Fibroblast of upper back skin (primary cell): ENCODE data around the gene KRT76.
"Not testable (repeated sequence)": the region's sequence is repeated elsewhere in the genome, so short reads cannot be mapped to it uniquely, and the experiment has no call there.

Experiments
- DNase-seq: peaks from one replicate; pipeline ENCODE4 v3.0.0-alpha.2; 2013

The KRT76 gene

DNA sequence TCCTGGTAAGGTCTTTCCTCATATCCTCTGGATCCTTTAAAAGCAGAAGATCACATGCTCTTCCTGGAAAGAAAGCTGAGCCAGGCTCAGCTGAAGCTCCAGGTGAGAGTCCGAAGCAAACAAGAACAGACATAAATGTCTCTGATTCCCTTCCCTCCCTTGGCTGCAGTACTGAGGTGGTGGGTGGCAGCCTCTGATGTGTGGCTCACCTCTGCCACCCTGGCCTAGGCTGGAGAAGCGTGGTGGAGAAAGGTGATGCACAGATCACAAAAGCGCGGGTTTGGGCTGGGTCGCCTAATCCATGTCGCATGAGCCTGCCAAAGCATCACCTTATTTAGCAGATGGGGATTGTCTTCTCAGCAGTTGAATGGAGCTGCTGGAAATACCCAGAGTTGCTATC lies 2.8 kb upstream of the KRT76 start:
- DNase-seq, result no peak

DNA sequence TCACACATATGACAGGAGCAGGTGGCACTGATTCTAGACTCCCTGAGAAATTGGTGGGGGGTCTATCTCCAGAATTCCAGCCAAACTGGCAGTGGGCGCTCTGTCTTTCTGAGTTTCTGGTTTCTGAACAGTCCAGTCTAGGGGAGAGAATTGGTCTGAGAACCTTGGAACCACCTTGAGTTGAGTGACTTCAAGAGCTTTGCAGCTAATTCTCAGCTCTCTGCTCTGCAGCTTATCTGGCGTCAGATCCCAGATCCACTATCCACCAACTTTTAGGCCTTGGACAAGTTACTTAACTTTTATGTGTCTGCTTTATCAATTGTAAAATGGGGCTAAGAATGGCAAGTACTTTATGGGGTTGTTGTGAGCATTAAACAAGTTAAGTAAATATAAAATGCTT lies 1.7 kb upstream of the KRT76 start:
- no peak for DNase-seq

DNA sequence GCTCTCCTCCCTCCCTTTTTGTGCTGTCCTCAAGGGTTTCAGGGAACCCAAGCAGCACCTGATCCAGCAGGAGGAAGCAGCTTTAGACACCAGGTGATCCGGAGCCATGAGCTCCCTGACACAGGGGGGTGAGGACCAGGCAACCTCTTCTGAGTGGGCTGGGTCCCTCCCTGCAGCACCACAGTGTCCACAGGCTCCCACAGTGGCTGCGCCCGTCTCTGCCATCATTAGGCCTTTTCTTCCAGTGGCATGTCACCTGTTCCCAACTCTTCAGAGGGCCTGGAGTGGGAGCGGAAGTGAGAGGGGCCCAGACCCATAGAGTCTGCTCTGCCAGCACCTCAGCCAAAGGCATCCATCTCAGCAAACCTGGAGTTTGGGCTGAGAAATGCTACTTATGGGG lies 421 bp upstream of the KRT76 start:
- no peak for DNase-seq

DNA sequence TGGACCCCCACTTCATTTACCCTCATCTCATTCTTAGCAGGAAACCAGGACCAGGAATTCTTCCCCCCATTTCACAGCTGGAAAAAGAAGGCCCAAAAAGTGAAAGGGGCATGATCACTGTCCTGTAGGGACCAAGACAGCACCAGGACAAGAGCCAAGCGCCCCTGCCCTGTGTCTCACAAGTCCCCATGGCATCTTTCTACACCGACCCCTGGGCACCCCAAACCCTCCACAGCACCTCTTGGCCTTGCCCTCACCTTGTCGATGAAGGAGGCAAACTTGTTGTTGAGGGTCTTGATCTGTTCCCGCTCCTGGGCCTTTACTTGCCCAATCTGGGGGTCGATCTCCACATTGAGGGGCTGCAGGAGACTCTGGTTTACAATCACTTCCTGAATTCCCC lies 710 bp downstream of the KRT76 start:
- no peak for DNase-seq

DNA sequence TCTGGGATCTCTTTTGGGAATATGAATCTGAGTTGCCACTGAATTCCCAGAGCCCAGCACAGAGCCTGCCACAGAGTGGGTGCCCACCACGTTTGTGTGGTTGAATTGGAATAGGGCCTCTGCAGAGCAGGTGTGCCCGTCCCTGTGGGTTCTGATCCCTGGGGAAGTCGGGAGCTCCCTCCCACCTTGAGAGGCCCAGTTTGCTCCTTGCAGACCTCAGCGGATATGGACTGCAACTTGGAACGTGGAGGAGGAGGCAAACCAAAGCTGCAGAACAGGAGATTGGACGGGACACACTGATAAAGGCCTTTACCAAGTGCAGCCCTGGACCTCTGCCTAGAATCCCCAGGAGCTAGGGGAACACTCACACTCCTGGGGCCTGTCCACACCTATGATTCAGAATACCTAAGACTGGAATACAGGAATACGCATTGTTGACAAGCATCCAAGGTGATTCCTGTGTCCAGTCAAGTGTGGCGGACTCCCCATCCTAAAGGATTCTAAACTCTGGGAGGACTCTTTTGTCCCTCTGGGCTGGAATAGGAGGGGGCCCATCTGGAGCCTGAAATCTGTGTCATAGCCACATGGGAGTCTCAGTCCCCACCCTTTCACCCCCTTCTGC lies 2.4 kb downstream of the KRT76 start:
- DNase-seq, result no peak

DNA sequence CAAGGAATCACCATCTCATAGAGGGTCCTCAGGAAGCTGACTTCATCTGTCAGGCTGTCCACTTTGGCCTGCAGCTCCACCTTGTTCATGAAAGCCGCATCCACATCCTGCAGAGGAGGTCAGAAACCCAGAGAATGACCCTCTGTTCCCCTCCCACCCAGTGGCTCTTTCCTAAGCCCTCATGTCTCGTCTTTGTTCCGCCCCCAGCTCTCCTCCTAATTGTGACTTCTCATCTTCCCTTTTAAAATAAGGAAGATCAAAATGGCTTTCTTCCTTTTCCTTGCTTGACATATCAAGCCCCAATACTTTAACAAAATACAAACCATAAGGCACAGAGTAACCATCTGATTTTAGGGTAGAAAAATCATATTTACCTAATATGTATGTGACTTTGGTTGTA lies 4.4 kb downstream of the KRT76 start:
- DNase-seq, result no peak

DNA sequence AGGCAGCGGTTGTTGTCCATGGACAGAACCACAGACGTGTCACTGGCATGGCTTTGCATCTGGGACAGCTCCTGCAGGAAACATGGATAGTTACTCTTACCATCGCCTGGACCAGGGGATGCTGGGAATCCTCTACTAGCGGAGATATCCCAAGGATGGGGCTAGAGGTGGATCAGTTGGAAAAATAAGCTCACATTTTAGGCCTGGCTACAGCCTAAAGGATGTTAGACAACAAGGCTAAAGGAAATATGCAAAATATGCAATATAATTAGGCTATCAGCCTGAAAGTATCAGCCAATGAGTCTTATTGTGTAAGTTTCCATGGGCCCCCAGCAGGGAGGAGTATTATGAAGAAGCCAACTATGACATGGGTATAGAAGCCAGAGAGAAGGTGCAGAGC lies 5.0 kb downstream of the KRT76 start:
- DNase-seq, result no peak

DNA sequence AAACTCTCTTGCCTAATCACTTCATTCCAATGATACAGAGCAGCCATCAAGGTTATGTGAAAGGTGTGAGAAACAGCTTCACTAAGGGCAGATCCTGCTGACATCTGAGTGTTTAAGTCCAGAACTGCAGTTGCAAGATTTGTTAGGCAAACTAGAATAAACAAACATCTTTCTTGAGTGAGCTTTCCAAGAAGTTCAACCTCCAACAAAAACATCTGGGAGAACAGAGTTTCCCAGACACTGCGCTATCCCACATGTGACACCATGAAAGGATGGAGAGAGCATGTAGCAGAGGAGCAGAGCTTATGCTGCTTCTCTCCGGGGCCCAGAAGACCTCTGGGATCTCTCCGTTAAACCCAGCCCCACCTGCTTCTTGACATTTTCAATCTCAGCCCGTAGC lies 5.6 kb downstream of the KRT76 start:
- no peak for DNase-seq

DNA sequence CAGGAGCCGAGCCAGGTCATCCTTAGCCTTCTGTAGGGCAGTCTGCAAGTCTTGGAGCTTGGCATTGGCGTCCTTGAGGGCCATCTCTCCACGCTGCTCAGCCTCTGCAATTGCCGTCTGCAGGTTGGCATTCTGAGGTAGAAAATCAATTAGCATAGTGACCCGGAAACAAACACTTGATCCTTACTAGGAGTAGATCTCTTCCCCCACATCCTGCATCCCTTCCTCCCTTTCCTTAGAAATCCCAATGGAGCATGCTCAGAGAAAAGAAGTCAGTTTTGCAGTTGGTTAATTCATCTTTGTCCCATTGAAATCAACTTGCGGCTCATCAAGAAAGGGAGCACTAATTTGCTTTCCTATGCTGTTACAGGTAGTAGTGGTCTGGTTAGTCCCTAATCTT lies 6.1 kb downstream of the KRT76 start:
- no peak for DNase-seq

DNA sequence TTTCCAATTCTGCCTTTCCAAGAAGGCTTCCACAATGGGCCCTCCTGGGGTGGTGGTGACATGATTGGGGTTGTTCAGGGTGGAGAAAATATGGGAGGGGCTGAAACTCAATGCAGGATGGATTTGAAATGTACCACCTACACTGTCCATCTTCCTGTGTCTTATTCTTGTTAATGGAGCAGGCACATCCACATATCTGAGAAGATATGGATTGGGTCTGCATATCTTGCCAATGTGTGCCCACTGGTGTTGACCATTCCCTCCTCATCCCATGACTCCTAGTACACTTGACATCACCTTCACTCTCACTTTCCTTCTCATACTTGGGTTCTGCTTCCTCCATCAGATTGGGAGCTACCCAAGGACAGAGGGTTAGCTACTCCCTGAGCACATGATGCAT lies 7.2 kb downstream of the KRT76 start:
- DNase-seq, result no peak

DNA sequence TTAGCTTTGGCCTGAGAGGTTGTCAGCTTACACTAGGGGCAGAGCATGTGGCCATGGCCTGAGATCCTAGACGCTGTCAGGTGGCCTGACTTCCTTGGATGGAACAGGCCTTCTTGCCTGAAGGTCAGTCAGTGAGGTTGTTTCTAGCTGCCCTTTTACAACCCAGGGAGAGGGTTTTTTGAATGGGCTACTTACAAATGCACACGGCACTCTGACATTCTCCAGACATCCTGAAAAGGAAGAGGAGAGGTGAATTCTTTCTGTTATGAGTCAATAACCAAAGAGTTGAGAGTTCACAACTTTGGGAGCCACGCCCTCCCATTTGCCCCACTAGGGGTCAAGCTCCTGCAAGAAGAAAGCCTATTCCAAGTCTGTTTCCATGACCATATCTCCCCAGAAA lies 7.8 kb downstream of the KRT76 start:
- DNase-seq, result no peak

DNA sequence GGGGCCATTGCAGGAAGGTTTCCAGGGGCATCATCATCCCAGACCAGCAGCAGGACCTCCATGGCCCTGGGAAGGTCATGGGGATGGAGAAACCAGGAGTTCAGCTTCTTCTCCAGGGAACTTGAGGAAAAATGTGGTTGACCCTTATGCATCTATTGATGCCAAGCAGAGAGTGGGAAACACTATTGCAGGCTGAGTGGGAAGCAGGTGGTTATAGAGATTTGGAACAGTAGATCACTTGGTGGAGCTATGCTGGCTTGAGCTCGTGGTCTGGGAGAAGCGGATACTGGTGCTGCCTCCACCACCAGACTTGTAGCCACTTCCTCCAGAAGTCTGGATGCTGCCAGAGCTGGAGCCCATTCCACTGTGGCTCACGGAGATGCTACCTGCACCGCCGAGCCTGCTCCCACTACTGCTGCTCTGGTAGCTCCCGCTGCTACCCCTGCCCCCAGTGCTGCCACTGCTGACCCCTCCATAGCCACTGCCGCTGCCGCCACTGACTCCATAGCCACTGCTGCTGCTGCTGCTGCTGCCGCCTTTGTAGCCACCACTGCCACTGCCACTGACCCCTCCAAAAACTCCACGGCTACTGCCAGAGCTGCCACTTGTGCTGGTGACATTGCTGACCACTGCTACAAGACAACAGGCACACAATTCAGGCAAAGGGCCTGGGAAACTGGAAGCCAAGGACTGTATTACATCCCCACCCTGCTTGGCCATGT lies 8.5 kb downstream of the KRT76 start:
- no peak for DNase-seq

DNA sequence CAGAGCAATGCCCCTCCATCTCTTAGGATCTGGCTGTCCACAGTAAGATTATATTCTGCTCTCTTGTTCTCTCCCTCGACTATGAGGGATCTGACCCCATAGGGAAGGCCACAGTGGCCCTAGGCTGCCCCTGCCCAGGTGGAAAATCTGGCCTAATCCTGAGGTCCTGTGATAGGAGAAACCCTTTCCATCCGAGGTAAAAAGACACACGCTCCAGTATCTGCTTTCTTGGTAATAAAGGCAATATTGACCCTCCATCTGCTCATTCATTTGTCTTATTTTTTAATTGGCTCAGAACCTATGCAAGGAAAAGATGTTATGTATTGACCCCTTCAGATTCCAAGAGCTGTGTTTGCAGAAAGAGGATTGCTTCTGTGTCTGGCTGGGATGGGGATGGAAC lies 9.7 kb downstream of the KRT76 start:
- no peak for DNase-seq

DNA sequence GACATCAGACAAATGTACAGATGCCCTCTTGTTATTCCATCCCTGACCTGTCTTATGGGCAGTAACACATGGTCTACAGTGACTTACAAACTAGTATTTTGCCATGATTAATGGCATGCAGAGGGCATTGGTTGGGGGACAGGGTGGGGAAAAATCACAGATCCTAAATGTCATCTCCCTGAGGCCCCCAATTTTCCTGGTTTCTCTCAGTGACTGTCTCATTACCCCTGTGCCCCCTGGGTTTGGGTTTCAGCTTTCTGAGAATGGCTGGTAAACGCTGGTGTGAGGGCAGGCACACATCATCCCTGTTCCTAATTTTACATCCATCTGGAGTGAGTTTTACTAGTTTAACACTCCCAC lies 10.1 kb downstream of the KRT76 start:
- DNase-seq, result no peak

DNA sequence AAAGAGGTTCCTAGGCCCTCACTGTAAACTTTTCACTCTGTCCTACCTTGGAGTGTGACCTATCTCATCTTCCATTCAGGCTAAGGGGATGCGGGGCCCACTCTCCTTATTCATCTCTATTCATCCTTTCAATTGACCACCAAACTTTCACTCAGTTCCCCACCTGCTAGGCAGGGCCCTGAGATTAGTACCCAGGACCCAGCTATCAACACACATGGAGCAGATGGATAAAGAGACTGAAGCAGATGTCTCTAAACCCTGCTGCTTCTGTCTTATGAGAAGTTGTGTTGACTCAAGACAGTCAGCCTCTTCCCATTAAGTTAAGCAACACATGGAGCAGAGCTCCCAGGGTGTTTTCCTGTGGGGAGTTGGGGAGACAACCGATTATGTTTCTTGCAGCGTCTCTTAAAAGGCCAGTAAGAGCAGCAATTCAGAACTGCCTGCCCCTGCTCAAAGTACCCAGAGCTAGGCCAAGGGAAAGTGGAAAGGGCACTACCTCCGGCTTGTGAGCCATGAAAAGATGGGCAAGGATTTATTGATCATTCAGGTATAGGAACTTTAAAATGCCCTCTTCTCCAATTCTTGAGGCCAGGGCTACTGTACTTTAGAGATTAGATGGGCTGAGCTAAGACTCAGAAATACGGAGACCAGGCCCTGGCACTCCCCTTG lies 10.7 kb downstream of the KRT76 start:
- DNase-seq, result no peak

DNA sequence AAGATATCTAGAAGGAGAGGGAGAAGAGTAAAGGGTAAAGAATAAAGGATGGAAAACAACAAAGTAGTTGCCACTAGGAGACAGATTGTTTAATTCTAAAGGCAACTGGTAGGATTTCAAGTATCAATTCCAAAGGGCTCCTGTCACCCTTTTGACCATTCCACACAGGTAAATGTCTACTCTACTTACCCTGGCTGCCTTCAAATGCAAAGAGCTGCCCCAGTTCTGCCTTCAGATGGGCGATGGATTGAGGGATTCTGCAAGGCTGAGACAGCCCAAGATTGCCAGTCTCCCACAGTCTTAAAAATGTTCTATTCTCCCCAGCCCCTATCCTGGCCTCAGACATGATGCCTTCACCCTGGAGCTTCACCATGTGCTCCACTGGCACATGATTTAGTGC lies 11.4 kb downstream of the KRT76 start:
- no peak for DNase-seq

DNA sequence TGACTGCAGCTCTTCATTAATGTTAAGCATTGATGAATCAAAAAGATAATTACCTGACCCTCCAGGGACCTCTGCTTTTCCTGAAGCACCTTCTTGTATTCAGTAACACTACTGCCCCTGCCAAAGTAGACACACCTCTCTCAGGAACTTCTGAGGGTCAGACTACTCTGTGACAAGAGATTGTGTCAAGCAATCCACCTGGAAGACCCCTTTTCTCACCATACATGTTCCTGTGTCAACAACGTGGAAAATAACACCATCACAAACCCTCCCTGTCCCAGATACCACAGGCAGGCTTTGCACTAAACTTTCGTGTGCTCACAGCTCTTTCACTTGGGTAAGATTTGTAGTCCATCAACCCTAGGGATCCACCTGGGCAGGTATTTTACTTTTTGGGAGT lies 13.2 kb downstream of the KRT76 start:
- DNase-seq, result no peak

DNA sequence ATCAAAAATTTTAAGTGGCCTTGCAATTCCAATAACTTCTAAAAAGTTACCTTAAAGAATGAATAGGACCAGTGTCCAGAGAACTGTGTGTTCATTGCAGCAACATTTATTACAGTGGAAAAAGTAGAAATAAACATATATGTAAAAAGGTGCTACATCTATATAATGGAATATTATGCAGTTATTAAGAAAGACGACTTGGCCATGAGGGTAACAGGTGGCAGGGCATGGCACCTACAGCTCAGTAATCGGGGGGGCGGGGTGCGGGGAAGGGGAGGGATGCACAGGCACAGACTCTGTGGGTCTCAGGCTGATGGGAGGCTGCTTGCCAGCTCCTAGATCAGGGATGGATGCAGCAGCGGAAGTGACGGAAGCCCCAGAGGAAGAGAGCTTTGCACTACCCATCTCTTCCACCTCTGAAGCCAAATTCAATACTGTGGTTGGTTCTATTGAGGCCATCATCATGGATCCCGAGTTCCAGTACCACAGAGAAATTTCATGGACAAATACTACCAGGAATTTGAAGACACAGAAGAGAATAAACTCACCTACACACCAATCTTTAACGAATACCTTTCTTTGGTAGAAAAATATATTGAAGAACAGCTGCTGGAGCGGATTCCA lies 14.0 kb downstream of the KRT76 start:
- DNase-seq, result no peak

DNA sequence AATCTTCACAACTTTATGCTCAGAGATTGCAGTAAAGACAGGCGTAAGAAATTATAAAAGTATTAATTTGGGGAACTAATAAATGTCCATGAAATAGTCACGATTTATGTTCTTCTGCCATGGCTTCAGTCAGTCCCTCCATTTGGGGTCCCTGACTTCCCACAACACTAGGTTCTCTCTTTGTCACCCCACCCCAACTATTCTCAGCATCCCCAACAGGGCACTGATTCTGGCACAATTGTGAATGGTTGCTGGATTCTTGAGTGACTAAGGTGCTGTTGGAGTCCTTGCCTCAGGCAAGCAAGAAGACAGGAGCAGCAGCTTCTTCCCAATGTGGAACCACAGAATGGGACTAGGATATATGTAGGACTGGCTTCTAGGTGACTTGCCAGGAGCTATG lies 15.3 kb downstream of the KRT76 start:
- no peak for DNase-seq

DNA sequence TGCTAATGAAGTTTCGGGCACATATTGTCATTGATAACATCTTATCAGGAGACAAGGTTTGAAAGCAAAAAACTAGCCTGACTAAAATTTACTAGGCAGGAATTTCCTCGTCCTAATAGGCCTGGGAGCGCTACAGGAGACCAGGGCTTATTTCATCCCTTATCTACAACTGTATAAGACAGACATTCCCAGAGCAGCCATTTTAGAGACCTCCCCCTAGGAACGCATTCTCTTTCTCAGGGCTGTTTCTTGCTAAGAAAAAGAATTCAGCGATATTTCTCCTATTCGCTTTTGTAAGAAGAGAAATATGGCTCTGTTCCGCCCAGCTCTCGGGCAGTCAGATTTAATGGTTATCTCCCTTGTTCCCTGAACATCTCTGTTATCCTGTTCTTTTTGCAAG lies 15.9 kb downstream of the KRT76 start:
- not testable (repeated sequence) for DNase-seq

DNA sequence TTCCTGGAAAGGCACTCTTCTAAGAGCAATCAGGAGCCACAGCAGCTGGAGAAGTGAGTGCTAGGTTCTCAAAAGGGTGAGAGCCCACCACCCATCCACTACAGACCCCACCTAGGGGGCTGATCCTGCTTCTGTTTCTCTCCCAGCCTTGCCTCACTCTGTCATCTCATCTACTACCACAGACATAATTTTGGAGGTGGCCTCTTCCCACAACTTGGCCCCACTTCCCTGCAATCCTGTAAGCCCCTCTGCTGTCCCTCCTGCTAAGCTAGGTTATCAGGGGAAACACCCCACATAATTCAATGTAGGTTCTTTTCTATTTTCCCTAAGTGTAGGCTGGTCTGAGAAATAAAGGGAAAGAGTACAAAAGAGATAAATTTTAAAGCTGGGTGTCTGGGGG lies 16.5 kb downstream of the KRT76 start:
- DNase-seq, result no peak

DNA sequence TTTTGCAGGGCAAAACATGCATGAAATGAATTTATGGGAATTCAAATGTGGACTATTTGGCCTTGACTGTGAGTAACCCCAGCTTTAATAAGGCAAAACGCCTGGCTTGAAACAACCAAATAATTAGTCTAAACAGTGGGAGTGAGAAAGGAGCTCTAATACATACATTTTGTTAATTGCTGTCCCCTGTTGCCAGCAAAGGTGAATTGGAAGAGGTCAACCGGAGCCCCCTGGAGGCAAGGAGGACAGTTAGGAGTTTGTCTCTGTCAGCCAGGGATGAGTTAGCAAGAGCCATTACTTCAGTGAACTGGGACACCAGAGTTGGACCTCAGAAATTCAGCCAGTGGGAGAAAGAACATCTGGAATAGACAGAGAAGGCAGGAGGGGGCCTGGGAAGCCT lies 17.4 kb downstream of the KRT76 start:
- DNase-seq, result no peak

DNA sequence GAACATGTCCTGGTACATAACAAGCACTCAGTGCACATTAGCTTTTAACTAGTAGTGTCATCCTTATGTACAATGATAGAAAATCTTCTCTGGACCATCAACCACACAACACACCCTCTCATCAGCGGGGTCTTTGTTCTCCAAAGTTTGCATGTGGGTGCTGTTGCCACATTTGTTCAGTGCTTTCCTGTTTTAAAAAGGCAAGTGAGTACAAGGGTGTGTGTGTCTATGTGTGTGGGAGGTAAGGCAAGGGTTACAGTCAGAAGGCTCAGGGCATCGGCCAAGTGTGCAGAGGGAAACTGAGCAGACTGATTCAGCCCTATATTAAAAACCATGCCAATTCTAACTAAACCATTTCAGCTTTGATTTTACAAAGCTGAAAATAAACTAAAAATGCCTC lies 17.9 kb downstream of the KRT76 start:
- no peak for DNase-seq

DNA sequence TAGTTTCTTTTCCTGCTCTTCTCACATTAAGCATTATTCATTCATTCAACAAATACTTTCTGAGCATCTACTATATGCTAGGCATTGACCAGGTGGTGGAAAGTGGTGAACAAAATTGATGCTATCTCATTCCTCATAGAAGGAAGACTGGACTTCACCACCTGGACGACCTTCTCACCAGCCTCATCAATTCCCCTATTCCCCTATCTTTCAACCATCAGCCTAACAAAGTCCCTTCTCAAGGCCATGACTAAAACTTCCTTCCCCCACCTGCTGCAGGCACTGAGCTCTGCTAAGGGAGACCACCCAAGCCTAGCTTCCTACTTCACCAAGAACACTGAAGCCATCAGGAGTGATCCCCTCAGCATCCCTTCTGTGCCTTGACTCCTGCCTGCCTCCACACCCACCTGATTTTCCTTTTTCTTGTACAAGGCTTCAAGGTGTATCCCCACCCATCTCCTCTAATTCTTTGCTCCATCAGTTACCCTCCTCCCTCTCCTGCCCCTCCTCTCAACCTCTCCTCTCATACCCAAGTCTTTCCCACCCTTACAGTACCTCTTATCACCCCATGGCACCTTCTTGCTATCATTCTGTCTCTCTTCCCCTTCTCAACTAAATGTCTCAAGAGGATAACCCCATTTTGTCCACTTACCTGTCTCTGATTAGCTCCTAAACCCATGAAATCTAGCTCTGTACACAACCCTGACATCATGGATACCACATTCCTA lies 19.5 kb downstream of the KRT76 start:
- no peak for DNase-seq
